KOPT-K1 (cell line): ENCODE data around the gene AK3.

ENCODE experiments used
- H3K27ac ChIP-seq: fragments of 200-600 bp; sonication (generic); 2 replicates; pipeline ENCODE4 v1.5.1; 2016; ENCODE audit warnings: antibody characterized with exemption, mild to moderate bottlenecking, low read depth, low read length; ENCODE audit not compliant: poor library complexity, severe bottlenecking
- H3K36me3 ChIP-seq: fragments of 200-600 bp; sonication (generic); 2 replicates; pipeline ENCODE4 v1.5.1; 2017; ENCODE audit warnings: antibody characterized with exemption, mild to moderate bottlenecking, low read length, moderate library complexity; ENCODE audit not compliant: insufficient read depth
- H3K9me3 ChIP-seq: fragments of 200-600 bp; sonication (generic); 2 replicates; pipeline ENCODE4 v1.5.1; 2017; ENCODE audit warnings: antibody characterized with exemption, low read length, mild to moderate bottlenecking; ENCODE audit not compliant: insufficient read depth, poor library complexity, severe bottlenecking

AK3 gene

DNA sequence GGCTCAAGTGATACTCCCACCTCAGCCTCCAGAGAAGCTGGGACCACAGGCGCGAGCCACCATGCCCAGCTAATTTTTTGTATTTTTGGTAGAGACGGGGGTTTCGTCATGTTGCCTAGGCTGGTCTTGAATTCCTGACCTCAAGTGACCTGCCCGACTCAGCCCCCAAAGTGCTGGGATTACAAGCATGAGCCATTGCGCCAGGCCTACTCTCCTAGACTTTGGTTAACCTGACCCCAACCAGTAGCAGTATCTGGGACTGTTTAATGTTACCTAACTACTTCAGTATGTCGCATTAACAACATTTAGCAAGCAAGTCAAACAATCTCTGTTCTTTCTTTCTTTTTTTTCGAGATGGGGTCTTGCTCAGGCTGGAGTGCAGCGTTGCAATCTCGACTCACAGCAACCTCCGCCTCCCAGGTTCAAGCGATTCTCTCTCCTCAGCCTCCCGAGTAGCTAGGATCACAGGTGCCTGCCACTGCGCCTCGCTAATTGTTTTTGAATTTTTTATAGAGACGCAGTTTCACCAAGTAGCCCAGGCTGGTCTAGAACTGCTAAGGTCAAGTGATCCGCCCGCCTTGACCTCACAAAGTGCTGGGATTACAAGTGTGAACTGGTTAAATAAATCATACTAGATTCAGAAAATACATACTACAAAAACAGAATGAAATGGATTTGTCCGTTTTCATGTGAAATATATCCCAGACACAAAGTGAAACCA lies 2.0 kb downstream of the AK3 start:
- no peaks in the 10 kb centered on the region for H3K9me3 ChIP-seq
- H3K27ac ChIP-seq: peak overlapping the region; percentile 66
- no peaks in the 10 kb centered on the region; the same call in 1 of the 2 replicates for H3K36me3 ChIP-seq

- Histone ChIP-seq H3K36me3 (no peaks in the 10 kb centered on the region; the same call in 1 of the 2 replicates), H3K27ac (no peak overlapping the region), H3K9me3 (no peaks in the 10 kb centered on the region)
Measured at GRCh38 chr9:4734150-4734549, 6.9 kb downstream of the AK3 start.

GRCh38 chr9:4732890-4733289 lies 8.1 kb downstream of the AK3 start:
- no peak overlapping the region for H3K27ac ChIP-seq
- no peaks in the 10 kb centered on the region for H3K9me3 ChIP-seq
- no peaks in the 10 kb centered on the region; the same call in 1 of the 2 replicates for H3K36me3 ChIP-seq

DNA sequence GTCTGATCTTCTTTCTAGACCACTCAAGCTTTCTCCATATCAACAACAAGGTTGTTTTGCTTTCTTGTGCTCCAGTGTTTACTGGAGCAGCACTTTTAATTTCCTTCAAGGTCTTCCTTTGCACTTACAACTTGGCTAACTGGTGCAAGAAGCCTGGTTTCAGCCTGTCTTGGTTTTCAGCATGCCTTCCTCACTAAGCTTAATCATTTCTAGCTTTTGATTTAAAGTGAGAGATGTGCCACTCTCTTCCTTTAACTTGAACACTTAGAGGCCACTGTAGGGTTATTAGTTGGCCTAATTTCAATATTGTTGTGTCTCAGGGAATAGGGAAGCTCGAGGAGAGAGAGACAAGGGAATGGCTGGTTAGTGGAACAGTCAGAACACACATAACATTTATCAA lies 13.4 kb downstream of the AK3 start:
- Histone ChIP-seq H3K27ac (no peak overlapping the region), H3K36me3 (peaks cover 8% of the 10 kb centered on the region), H3K9me3 (no peaks in the 10 kb centered on the region)

GRCh38 chr9:4725706-4726442 lies 15.1 kb downstream of the AK3 start:
- Histone ChIP-seq H3K9me3 (no peaks in the 10 kb centered on the region), H3K27ac (no peak overlapping the region), H3K36me3 (peaks cover 25% of the 10 kb centered on the region)

- H3K9me3 ChIP-seq: no peaks in the 10 kb centered on the region
- H3K36me3 ChIP-seq: peaks cover 66% of the 10 kb centered on the region
- no peak overlapping the region for H3K27ac ChIP-seq
Measured at GRCh38 chr9:4721736-4722135, 19.3 kb downstream of the AK3 start.

DNA sequence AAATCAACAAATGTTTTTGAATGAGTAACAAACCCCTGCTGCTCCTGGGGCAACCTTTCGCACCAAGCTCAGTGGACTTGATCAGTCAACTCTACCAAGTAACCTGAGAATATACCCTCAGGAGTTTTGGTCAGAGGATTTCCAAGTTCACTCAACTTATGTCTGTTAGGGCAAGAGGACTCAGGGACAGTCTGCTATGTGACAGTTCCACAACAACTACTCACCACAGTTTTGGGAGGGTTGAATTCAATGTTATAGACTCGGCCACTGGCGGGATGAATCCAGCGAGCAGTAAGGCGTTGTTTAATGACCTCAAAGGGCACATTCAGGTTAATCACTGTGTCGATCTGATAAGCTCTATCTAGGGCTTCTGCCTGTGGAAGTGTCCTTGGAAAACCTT lies 22.1 kb downstream of the AK3 start:
- H3K27ac ChIP-seq: no peak overlapping the region
- no peaks in the 10 kb centered on the region for H3K9me3 ChIP-seq
- peaks cover 89% of the 10 kb centered on the region for H3K36me3 ChIP-seq

GRCh38 chr9:4717815-4718214 lies 23.2 kb downstream of the AK3 start:
- Histone ChIP-seq H3K27ac (no peak overlapping the region), H3K9me3 (no peaks in the 10 kb centered on the region), H3K36me3 (peaks cover 99% of the 10 kb centered on the region)

DNA sequence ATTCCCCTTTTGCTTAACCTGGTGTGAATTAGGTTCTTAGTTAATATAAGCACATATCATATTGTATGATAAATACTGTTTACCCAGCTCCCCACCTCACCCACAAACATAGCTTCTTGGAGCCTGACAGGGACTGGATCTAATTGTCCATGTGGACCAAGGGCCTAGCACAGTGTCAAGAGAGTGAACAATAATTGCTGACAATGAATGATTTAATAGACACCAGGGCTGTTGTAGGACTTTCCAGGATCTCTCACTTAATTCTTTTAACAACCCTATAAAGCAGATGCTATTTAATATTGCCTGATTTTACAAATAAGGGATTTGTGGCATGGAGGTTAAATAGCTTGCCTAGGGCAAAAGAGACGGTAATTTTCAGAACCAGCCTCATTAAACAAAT lies 24.8 kb downstream of the AK3 start:
- Histone ChIP-seq H3K36me3 (peaks cover 96% of the 10 kb centered on the region), H3K9me3 (no peaks in the 10 kb centered on the region), H3K27ac (no peak overlapping the region)

GRCh38 chr9:4714266-4715016 lies 26.6 kb downstream of the AK3 start:
- Histone ChIP-seq H3K9me3 (no peaks in the 10 kb centered on the region), H3K27ac (no peak overlapping the region), H3K36me3 (peaks cover 90% of the 10 kb centered on the region)

- no peaks in the 10 kb centered on the region for H3K9me3 ChIP-seq
- no peak overlapping the region for H3K27ac ChIP-seq
- H3K36me3 ChIP-seq: peaks cover 90% of the 10 kb centered on the region
Measured at GRCh38 chr9:4713849-4714248, 27.2 kb downstream of the AK3 start.

- no peak overlapping the region for H3K27ac ChIP-seq
- H3K36me3 ChIP-seq: peaks cover 83% of the 10 kb centered on the region
- H3K9me3 ChIP-seq: no peaks in the 10 kb centered on the region
Measured at GRCh38 chr9:4709380-4709779, 31.6 kb downstream of the AK3 start.

- Histone ChIP-seq H3K36me3 (peaks cover 83% of the 10 kb centered on the region), H3K9me3 (no peaks in the 10 kb centered on the region), H3K27ac (no peak overlapping the region)
Measured at GRCh38 chr9:4706971-4707622, 33.9 kb downstream of the AK3 start.

- H3K36me3 ChIP-seq: peaks cover 85% of the 10 kb centered on the region
- no peak overlapping the region for H3K27ac ChIP-seq
- no peaks in the 10 kb centered on the region for H3K9me3 ChIP-seq
Measured at GRCh38 chr9:4706021-4706420, 35.0 kb downstream of the AK3 start.

DNA sequence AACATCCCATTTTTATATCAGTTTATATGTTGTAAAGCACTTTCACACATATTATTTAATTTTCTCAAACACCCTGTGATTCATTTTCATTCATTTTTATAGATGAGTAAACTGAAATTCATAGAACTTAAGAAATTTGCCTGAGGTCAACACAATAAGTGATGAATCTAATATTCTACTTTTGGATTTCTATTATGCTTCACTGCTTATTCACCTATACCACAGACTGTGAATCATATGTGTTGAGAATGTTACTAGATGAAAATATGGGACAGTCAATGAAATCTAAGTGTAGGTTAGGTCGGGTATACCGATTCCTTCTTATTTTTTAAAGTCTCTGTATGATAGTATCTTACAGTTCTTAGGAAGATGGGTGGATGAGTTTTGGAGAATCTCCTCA lies 36.9 kb downstream of the AK3 start:
- Histone ChIP-seq H3K9me3 (no peaks in the 10 kb centered on the region), H3K36me3 (peaks cover 91% of the 10 kb centered on the region), H3K27ac (no peak overlapping the region)
